ENCODE results near the gene DNAH3. TPM values are rescaled to one million over a fixed set of nuclear protein-coding genes. Genes with fewer than 3 reads are reported as not detected.

DNAH3 gene
- total and polyA plus RNA-seq, 8 donors, result 0.03 TPM; not detected in 7

- DNase-seq (no peak), FAIRE-seq (no peak), ATAC-seq (no peak)
- Histone ChIP-seq H3K9me3 (no peaks in the 10 kb centered on the region), H3K27me3 (no peaks in the 10 kb centered on the region), H3K36me3 (no peaks in the 10 kb centered on the region), H3K4me3 (no peak overlapping the region), H3K27ac (no peak overlapping the region), H3K4me1 (no peaks in the 10 kb centered on the region)
- intact Hi-C loops (cut with DNase I), result no loop called here
- TF ChIP-seq CTCF (IDR thresholded peaks at IDR 0.05), result no peak
- WGBS, 2 donors, result 52 to 54% methylated on average over 3 of the region's 3 CpGs
Measured at GRCh38 chr16:20968765-20969164, 181.9 kb downstream of the DNAH3 start.

- Histone ChIP-seq H3K27me3 (no peaks in the 10 kb centered on the region), H3K36me3 (no peaks in the 10 kb centered on the region), H3K4me1 (no peaks in the 10 kb centered on the region), H3K4me3 (no peak overlapping the region), H3K9me3 (no peaks in the 10 kb centered on the region), H3K27ac (no peak overlapping the region)
- TF ChIP-seq CTCF (IDR thresholded peaks at IDR 0.05), result no peak
- FAIRE-seq, result no peak
- intact Hi-C loops (cut with DNase I), result no loop called here
- 73 to 75% methylated on average over 5 of the region's 5 CpGs for WGBS, 2 donors
- no peak for ATAC-seq
- DNase-seq, result no peak
Measured at GRCh38 chr16:20960899-20961298, 189.7 kb downstream of the DNAH3 start.

- intact Hi-C loops (cut with DNase I), result no loop called here
- TF ChIP-seq CTCF (IDR thresholded peaks at IDR 0.05), result no peak
- FAIRE-seq, result no peak
Measured at GRCh38 chr16:20957153-20957552, 193.5 kb downstream of the DNAH3 start.

GRCh38 chr16:20956319-20956718 lies 194.3 kb downstream of the DNAH3 start:
- H3K36me3 ChIP-seq, result no peaks in the 10 kb centered on the region
- WGBS, 2 donors, result 67% methylated on average over 3 of the region's 3 CpGs
- H3K4me3 ChIP-seq, result no peak overlapping the region
- H3K9me3 ChIP-seq, result no peaks in the 10 kb centered on the region
- no peak overlapping the region for H3K27ac ChIP-seq
- DNase-seq, result no peak
- TF ChIP-seq CTCF (IDR thresholded peaks at IDR 0.05), result no peak
- no peak for ATAC-seq
- no peaks in the 10 kb centered on the region for H3K4me1 ChIP-seq
- intact Hi-C loops (cut with DNase I), result no loop called here
- FAIRE-seq, result no peak
- H3K27me3 ChIP-seq, result no peaks in the 10 kb centered on the region

More at GRCh38 chr16:20957153-20957552, 193.5 kb downstream of the DNAH3 start:
- Histone ChIP-seq H3K27ac (no peak overlapping the region), H3K4me3 (no peak overlapping the region), H3K9me3 (no peaks in the 10 kb centered on the region), H3K4me1 (no peaks in the 10 kb centered on the region), H3K27me3 (no peaks in the 10 kb centered on the region), H3K36me3 (no peaks in the 10 kb centered on the region)
- no peak for DNase-seq
- no peak for ATAC-seq
- WGBS, 2 donors, result 68% methylated on average over 3 of the region's 3 CpGs

- ATAC-seq (no peak), DNase-seq (no peak), FAIRE-seq (no peak)
- no peaks in the 10 kb centered on the region for H3K27me3 ChIP-seq
- no peaks in the 10 kb centered on the region for H3K36me3 ChIP-seq
- H3K4me1 ChIP-seq, result no peaks in the 10 kb centered on the region
- 83 to 90% methylated on average over 11 of the region's 11 CpGs for WGBS, 2 donors
- TF ChIP-seq CTCF (IDR thresholded peaks at IDR 0.05), result no peak
- H3K27ac ChIP-seq, result no peak overlapping the region
- H3K4me3 ChIP-seq, result no peak overlapping the region
- intact Hi-C loops (cut with DNase I), result no loop called here
- H3K9me3 ChIP-seq, result no peaks in the 10 kb centered on the region
Measured at GRCh38 chr16:20954574-20954973, 196.1 kb downstream of the DNAH3 start.
